ACC112 (cell line): Measurements from ENCODE around the gene MED15.

ENCODE experiments used
- H2AFZ ChIP-seq: fragments of 200-600 bp; sonication (generic); one replicate; pipeline ENCODE4 v1.6.0; 2017; ENCODE audit warnings: antibody characterized with exemption, low read length; ENCODE audit not compliant: unreplicated experiment
- H3K27ac ChIP-seq: fragments of 200-600 bp; sonication (generic); 2 replicates; pipeline ENCODE4 v1.5.1; 2014; ENCODE audit warnings: low read depth, mild to moderate bottlenecking, antibody characterized with exemption, low read length, moderate library complexity
- H3K27me3 ChIP-seq: fragments of 200-600 bp; sonication (generic); 2 replicates; pipeline ENCODE4 v1.6.1; 2014; ENCODE audit warnings: mild to moderate bottlenecking, antibody characterized with exemption, low read length, moderate library complexity, mixed read lengths; ENCODE audit not compliant: insufficient read depth
- H3K36me3 ChIP-seq: fragments of 200-600 bp; sonication (generic); 2 replicates; pipeline ENCODE4 v1.6.1; 2016; ENCODE audit warnings: mild to moderate bottlenecking, antibody characterized with exemption, low read length, moderate library complexity, mixed read lengths; ENCODE audit not compliant: insufficient read depth
- H3K4me1 ChIP-seq: fragments of 200-600 bp; sonication (generic); one replicate; pipeline ENCODE4 v1.6.1; 2016; ENCODE audit warnings: low read length, mixed read lengths; ENCODE audit not compliant: insufficient read depth, unreplicated experiment, control insufficient read depth
- H3K4me3 ChIP-seq: fragments of 200-600 bp; sonication (generic); 2 replicates; pipeline ENCODE4 v1.5.1; 2014; ENCODE audit warnings: mild to moderate bottlenecking, low read depth, low read length
- H3K79me2 ChIP-seq: fragments of 200-600 bp; sonication (generic); one replicate; pipeline ENCODE4 v1.6.0; 2016; ENCODE audit warnings: low read length; ENCODE audit not compliant: control insufficient read depth, unreplicated experiment, insufficient read depth

Gene MED15

GRCh38 chr22:20607157-20607907 is 99.9 kb downstream of the MED15 start:
- Histone ChIP-seq H2AFZ (no peak overlapping the region), H3K4me1 (no peaks in the 10 kb centered on the region)

GRCh38 chr22:20610243-20610686 is 102.9 kb downstream of the MED15 start:
- no peak overlapping the region for H3K27ac ChIP-seq
- H3K27me3 ChIP-seq, result no peaks in the 10 kb centered on the region
- no peaks in the 10 kb centered on the region for H3K36me3 ChIP-seq
- H3K4me3 ChIP-seq, result no peak overlapping the region
- no peak overlapping the region for H2AFZ ChIP-seq
- no peaks in the 10 kb centered on the region for H3K4me1 ChIP-seq
- H3K79me2 ChIP-seq, result no peaks in the 10 kb centered on the region

More at GRCh38 chr22:20607157-20607907, 99.9 kb downstream of the MED15 start:
- no peak overlapping the region for H3K27ac ChIP-seq
- no peaks in the 10 kb centered on the region for H3K27me3 ChIP-seq
- H3K79me2 ChIP-seq, result no peaks in the 10 kb centered on the region
- H3K4me3 ChIP-seq, result no peak overlapping the region
- no peaks in the 10 kb centered on the region for H3K36me3 ChIP-seq

- H3K4me1 ChIP-seq, result no peaks in the 10 kb centered on the region
- no peaks in the 10 kb centered on the region for H3K36me3 ChIP-seq
- H3K79me2 ChIP-seq, result no peaks in the 10 kb centered on the region
- no peak overlapping the region for H3K4me3 ChIP-seq
- H2AFZ ChIP-seq, result no peak overlapping the region
- no peak overlapping the region for H3K27ac ChIP-seq
- no peaks in the 10 kb centered on the region for H3K27me3 ChIP-seq
Observed at GRCh38 chr22:20610757-20611156, 103.3 kb downstream of the MED15 start.

GRCh38 chr22:20611418-20611817 is 104.0 kb downstream of the MED15 start:
- Histone ChIP-seq H3K27ac (no peak overlapping the region), H3K4me1 (no peaks in the 10 kb centered on the region), H3K27me3 (no peaks in the 10 kb centered on the region), H3K4me3 (no peak overlapping the region), H3K36me3 (no peaks in the 10 kb centered on the region), H2AFZ (no peak overlapping the region), H3K79me2 (no peaks in the 10 kb centered on the region)

- Histone ChIP-seq H2AFZ (no peak overlapping the region), H3K36me3 (no peaks in the 10 kb centered on the region), H3K27ac (no peak overlapping the region), H3K79me2 (no peaks in the 10 kb centered on the region), H3K4me3 (no peak overlapping the region), H3K4me1 (no peaks in the 10 kb centered on the region), H3K27me3 (no peaks in the 10 kb centered on the region)
Observed at GRCh38 chr22:20613301-20613700, 105.9 kb downstream of the MED15 start.

- Histone ChIP-seq H3K36me3 (no peaks in the 10 kb centered on the region), H2AFZ (no peak overlapping the region), H3K79me2 (no peaks in the 10 kb centered on the region), H3K4me3 (no peak overlapping the region), H3K27ac (no peak overlapping the region), H3K27me3 (no peaks in the 10 kb centered on the region), H3K4me1 (no peaks in the 10 kb centered on the region)
Observed at GRCh38 chr22:20615021-20615420, 107.6 kb downstream of the MED15 start.

- no peak overlapping the region for H3K4me3 ChIP-seq
- no peaks in the 10 kb centered on the region for H3K79me2 ChIP-seq
- H3K27me3 ChIP-seq, result no peaks in the 10 kb centered on the region
- no peaks in the 10 kb centered on the region for H3K36me3 ChIP-seq
- H3K4me1 ChIP-seq, result no peaks in the 10 kb centered on the region
- no peak overlapping the region for H3K27ac ChIP-seq
- H2AFZ ChIP-seq, result no peak overlapping the region
Observed at GRCh38 chr22:20615533-20616450, 108.4 kb downstream of the MED15 start.

- H3K27ac ChIP-seq, result no peak overlapping the region
- no peaks in the 10 kb centered on the region for H3K36me3 ChIP-seq
- no peaks in the 10 kb centered on the region for H3K79me2 ChIP-seq
- H3K27me3 ChIP-seq, result no peaks in the 10 kb centered on the region
- no peak overlapping the region for H2AFZ ChIP-seq
- H3K4me1 ChIP-seq, result no peaks in the 10 kb centered on the region
- H3K4me3 ChIP-seq, result no peak overlapping the region
Observed at GRCh38 chr22:20616451-20617043, 109.1 kb downstream of the MED15 start.

- H3K4me1 ChIP-seq, result no peaks in the 10 kb centered on the region
- no peak overlapping the region for H3K4me3 ChIP-seq
- no peaks in the 10 kb centered on the region for H3K79me2 ChIP-seq
- H2AFZ ChIP-seq, result no peak overlapping the region
- no peaks in the 10 kb centered on the region for H3K27me3 ChIP-seq
- H3K27ac ChIP-seq, result no peak overlapping the region
- no peaks in the 10 kb centered on the region for H3K36me3 ChIP-seq
Observed at GRCh38 chr22:20618488-20618887, 111.1 kb downstream of the MED15 start.

GRCh38 chr22:20619045-20619892 is 111.9 kb downstream of the MED15 start:
- Histone ChIP-seq H3K27me3 (no peaks in the 10 kb centered on the region), H3K4me1 (no peaks in the 10 kb centered on the region), H2AFZ (no peak overlapping the region), H3K4me3 (no peak overlapping the region), H3K79me2 (no peaks in the 10 kb centered on the region), H3K36me3 (no peaks in the 10 kb centered on the region), H3K27ac (no peak overlapping the region)
